Activated B cell treated with CpG ODN at 0.5 μM for 24 hours (primary cell): ENCODE data around the gene SECISBP2. TPM values are rescaled to one million over a fixed set of nuclear protein-coding genes. Genes with fewer than 3 reads are reported as not detected.

Source experiments
- ATAC-seq: fragments of 200-7000 bp; cut with Tn5 transposase; one replicate; pipeline ENCODE4 v1.10.0; 2021; ENCODE audit warnings: low read depth, mild to moderate bottlenecking, moderate library complexity
- CTCF ChIA-PET: fragments of 350-600 bp; sonication (Branson Sonifier 250); formaldehyde crosslinking; loops from one replicate; lab custom pipeline; 2021; ENCODE audit warnings: antibody characterized with exemption; lab: Charles Lee
- POLR2A ChIA-PET: fragments of 350-600 bp; sonication (Branson Sonifier 250); formaldehyde crosslinking; loops from one replicate; lab custom pipeline; 2021; ENCODE audit warnings: antibody characterized with exemption; lab: Charles Lee
- DNase-seq: peaks from one replicate; pipeline ENCODE4 v3.0.0; 2022
- H3K27ac Mint-ChIP-seq: one replicate; pipeline ENCODE4 v1.8.0; 2020; ENCODE audit warnings: mixed read lengths
- H3K27me3 Mint-ChIP-seq: one replicate; pipeline ENCODE4 v1.8.0; 2021; ENCODE audit warnings: mixed read lengths
- H3K36me3 Mint-ChIP-seq: one replicate; pipeline ENCODE4 v1.8.0; 2021; ENCODE audit warnings: low read depth, mixed read lengths
- H3K4me1 Mint-ChIP-seq: one replicate; pipeline ENCODE4 v1.8.0; 2021; ENCODE audit warnings: mixed read lengths
- H3K4me3 Mint-ChIP-seq: one replicate; pipeline ENCODE4 v1.8.0; 2020; ENCODE audit warnings: mild to moderate bottlenecking, mixed read lengths
- H3K9me3 Mint-ChIP-seq: one replicate; pipeline ENCODE4 v1.8.0; 2020; ENCODE audit warnings: mixed read lengths
- intact Hi-C: fragments of 100-400 bp; cut with micrococcal nuclease; formaldehyde crosslinking; loops from one replicate; pipeline ENCODE4 v1.15.1; 2024
- total RNA-seq: library from RNA; stranded (reverse); gene quantifications from 2 replicates; pipeline ENCODE4 v1.2.3, GENCODE V29; 2022
- TF ChIP-seq, protein P1 (sequence below): fragments of 200-600 bp; IDR thresholded peaks from one replicate; pipeline ENCODE4 v1.8.0; 2022; ENCODE audit warnings: antibody characterized with exemption, mild to moderate bottlenecking

SECISBP2 gene
- total RNA-seq, 1 donor from 2014 or later: 97.1 TPM

DNA sequence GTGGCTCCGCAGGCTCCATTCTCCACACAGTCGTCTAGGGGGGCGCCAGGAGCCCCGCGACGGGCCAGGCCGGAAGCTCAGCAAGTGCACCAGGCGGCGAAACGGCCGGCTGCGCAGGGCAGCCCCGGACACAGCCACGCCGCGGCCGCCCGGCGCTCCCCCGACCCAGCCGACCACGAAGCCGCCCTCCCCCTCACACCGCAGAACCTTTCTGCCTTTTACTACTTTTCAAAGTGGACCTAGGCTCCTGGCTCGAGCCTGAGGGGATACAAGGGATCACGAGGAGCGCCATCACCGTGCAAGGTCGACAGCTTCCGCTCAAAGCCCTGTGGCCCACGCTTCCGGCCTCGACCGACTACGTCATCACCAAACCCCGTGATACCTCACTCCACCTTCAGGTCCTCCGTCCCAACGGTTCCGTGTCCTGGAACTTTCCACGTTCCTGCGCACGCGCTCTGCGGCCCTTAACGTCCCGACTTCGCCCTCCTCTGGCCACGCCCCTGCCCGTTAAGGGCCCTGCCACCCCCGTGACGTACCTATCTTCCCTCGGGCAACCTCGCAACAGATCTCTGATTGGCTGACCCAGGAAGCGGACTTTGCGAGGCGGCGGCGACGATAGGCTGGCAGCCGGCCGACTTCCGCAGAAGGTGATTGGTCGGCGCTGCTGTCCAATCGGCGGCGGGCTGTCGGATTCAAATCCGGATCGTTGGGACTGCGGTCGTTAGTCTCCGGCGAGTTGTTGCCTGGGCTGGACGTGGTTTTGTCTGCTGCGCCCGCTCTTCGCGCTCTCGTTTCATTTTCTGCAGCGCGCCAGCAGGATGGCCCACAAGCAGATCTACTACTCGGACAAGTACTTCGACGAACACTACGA is 7.6 kb upstream of the SECISBP2 start, which contains the start of gene CKS2:
CKS2 (plus strand) TSS at position 721 of the 871 bp plus-strand sequence; CDS start at position 819, 98 bp downstream.
- DNase-seq (peak; percentile 98), ATAC-seq (peak; percentile 88)
- TF ChIP-seq, protein P1, sequence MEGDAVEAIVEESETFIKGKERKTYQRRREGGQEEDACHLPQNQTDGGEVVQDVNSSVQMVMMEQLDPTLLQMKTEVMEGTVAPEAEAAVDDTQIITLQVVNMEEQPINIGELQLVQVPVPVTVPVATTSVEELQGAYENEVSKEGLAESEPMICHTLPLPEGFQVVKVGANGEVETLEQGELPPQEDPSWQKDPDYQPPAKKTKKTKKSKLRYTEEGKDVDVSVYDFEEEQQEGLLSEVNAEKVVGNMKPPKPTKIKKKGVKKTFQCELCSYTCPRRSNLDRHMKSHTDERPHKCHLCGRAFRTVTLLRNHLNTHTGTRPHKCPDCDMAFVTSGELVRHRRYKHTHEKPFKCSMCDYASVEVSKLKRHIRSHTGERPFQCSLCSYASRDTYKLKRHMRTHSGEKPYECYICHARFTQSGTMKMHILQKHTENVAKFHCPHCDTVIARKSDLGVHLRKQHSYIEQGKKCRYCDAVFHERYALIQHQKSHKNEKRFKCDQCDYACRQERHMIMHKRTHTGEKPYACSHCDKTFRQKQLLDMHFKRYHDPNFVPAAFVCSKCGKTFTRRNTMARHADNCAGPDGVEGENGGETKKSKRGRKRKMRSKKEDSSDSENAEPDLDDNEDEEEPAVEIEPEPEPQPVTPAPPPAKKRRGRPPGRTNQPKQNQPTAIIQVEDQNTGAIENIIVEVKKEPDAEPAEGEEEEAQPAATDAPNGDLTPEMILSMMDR: no peak
- Mint-ChIP-seq H3K27me3 (no peaks in the 10 kb centered on the region), H3K36me3 (peaks cover 24% of the 10 kb centered on the region), H3K9me3 (no peaks in the 10 kb centered on the region), H3K27ac (peak within 1 kb of the TSS; percentile 99), H3K4me3 (peak within 1 kb of the TSS; percentile 96), H3K4me1 (peaks cover 48% of the 10 kb centered on the region)
- CTCF ChIA-PET: interaction anchor here (1.0 kb wide), 1 partner anchor 238 kb away, joined by 4 read pairs; no protein-coding TSS in a partner anchor
- intact Hi-C loops: loop anchor here (1.0 to 10.0 kb wide), 4 partner anchors 8 to 1494 kb away; partner anchors contain the start of genes SECISBP2 and SYK
- POLR2A ChIA-PET: interaction anchor here (0.5 to 1.9 kb wide), 10 partner anchors 8 to 212 kb away, joined by 3 to 12 read pairs (median 4); partner anchors contain the start of gene SECISBP2

DNA sequence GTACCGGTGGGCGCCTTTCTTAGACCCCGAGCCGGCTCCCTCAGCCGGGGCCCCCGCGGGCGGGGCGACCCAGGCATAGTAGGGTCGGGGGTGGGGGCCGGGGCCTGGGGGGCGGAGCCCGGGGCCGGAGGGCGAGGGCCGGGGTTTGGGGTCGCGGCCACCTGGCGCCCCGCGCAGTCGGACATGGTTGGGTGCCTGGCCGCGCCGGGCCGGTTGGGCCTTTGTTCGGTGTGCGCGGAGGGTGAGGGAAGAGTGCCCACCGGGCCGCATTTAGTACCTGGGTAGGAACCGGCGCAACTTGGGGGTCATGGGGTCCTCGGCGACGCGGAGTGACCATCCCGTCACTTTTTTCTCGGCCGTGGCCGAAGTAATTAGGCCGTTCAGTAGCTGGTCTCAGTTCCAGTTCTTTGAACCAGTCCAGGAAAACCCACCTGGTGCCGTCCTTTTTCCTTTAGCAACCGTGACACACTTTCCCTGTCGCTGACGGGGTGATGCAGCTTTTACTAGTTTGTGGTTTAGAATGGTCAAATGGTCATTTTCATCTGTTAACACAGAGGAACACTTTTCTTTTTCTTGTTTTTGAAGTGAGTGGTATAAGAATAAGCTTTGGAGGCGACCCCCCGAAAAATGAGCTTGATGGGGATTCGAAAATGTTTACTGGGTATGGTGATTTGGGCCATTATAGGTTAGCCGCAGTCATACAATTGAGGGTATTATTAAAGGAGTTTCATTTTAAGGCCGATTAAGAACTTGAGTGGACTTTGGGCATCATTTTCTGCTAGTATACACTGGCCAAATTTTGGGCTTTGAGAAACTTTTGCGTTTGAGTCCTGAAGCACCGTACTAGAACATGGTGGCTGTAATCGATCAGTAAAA is 6.7 kb upstream of the SECISBP2 start:
- no peak for DNase-seq
- CTCF ChIA-PET: no interaction called here

DNA sequence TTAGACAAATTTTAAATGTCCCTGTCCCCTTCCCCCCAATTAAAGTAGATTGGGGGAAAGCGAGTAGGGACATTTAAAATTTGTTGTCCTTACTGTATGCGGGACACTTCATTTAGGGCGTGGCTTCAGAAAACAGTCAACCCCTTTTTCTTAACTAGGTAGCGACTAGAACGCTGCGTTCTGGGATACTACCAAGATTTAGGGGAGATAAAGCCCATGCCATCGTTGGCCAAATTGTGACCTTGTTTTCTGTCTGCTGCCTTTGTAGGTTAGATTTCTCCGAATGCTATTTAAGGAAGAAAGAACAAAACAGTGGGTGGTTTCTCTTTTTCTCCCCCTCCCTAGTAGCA is 6.1 kb upstream of the SECISBP2 start:
- Mint-ChIP-seq H3K27ac (peak overlapping the region; percentile 56), H3K4me3 (peak overlapping the region; percentile 96), H3K9me3 (no peaks in the 10 kb centered on the region), H3K27me3 (no peaks in the 10 kb centered on the region), H3K4me1 (peaks cover 52% of the 10 kb centered on the region), H3K36me3 (peaks cover 37% of the 10 kb centered on the region)
- DNase-seq (no peak), ATAC-seq (no peak)
- ChIA-PET POLR2A (no interaction called here), CTCF (no interaction called here)
- intact Hi-C loops: loop anchor here (10.0 kb wide), 1 partner anchor 1493 kb away; the partner anchor contains the start of gene SYK
- TF ChIP-seq, protein P1: no peak

More for the DNA sequence above, 6.7 kb upstream of the SECISBP2 start:
- POLR2A ChIA-PET: interaction anchor here (1.9 kb wide), 1 partner anchor 211 kb away, joined by 9 read pairs; no protein-coding TSS in a partner anchor
- H3K4me3 Mint-ChIP-seq: peak overlapping the region; percentile 96
- ATAC-seq: peak; percentile 6
- TF ChIP-seq, protein P1: no peak
- no peaks in the 10 kb centered on the region for H3K9me3 Mint-ChIP-seq
- peak overlapping the region; percentile 99 for H3K27ac Mint-ChIP-seq
- intact Hi-C loops: loop anchor here (2.0 to 10.0 kb wide), 3 partner anchors 89 to 1493 kb away; partner anchors contain the start of gene SYK
- H3K4me1 Mint-ChIP-seq: peaks cover 48% of the 10 kb centered on the region
- H3K27me3 Mint-ChIP-seq: no peaks in the 10 kb centered on the region
- peaks cover 33% of the 10 kb centered on the region for H3K36me3 Mint-ChIP-seq

DNA sequence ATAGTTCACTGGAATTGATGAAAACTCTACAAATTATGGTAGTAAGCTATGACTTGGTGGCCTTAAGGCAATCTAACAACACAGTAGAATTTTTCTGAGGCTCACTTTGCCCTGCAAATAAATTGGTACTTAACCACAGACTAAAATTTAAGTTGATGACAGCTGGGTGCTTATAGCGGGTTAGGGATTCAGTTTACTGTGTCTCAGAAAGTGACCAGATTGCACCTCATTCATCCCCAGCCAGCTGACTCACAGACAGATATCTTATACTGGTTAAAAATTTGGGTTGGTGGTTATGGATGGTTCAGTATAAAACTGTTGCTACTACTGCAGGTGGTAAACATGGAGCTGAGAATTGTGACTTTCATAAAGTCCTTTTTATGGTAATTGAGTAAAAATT is 4.5 kb upstream of the SECISBP2 start:
- peaks cover 63% of the 10 kb centered on the region for H3K4me1 Mint-ChIP-seq
- CTCF ChIA-PET: no interaction called here
- H3K27ac Mint-ChIP-seq: no peak overlapping the region
- no peak for ATAC-seq
- H3K27me3 Mint-ChIP-seq: no peaks in the 10 kb centered on the region
- intact Hi-C loops: loop anchor here (10.0 kb wide), 1 partner anchor 1491 kb away; the partner anchor contains the start of gene SYK
- TF ChIP-seq, protein P1: no peak
- peaks cover 45% of the 10 kb centered on the region for H3K36me3 Mint-ChIP-seq
- POLR2A ChIA-PET: interaction anchor here (0.5 kb wide), 1 partner anchor 18 kb away, joined by 3 read pairs; no protein-coding TSS in a partner anchor
- no peak overlapping the region for H3K4me3 Mint-ChIP-seq
- no peak for DNase-seq
- no peaks in the 10 kb centered on the region for H3K9me3 Mint-ChIP-seq
